Caco-2 (cell line): ENCODE data around the gene C1QTNF12. TPM values are rescaled to one million over a fixed set of nuclear protein-coding genes. Genes with fewer than 3 reads are reported as not detected.

ENCODE experiments used
- BruUV-seq: library from RNA; stranded (reverse); fragments of 400-500 nt; replicated peaks from 2 replicates; lab custom pipeline; 2021; lab: Mats Ljungman, UMichigan
- CTCF ChIA-PET: fragments of 300-600 bp; sonication (Branson Sonifier 250); formaldehyde crosslinking; loops from one replicate; lab custom pipeline; 2022; ENCODE audit warnings: antibody characterized with exemption; lab: Charles Lee
- POLR2A ChIA-PET: fragments of 300-600 bp; sonication (Branson Sonifier 250); formaldehyde crosslinking; loops from one replicate; lab custom pipeline; 2022; ENCODE audit warnings: antibody characterized with exemption; lab: Charles Lee
- DNase-seq, 2 experiments: peaks; one replicate each; pipeline versions ENCODE4 v3.0.0 to v3.0.0-alpha.2; 2020 to 2022
- H3K27me3 ChIP-seq: replicated peaks from 2 replicates; pipeline ENCODE4 v1.6.0; 2011; ENCODE audit warnings: low read length; ENCODE audit not compliant: control insufficient read depth, insufficient read depth
- H3K36me3 ChIP-seq: 2 replicates; pipeline ENCODE4 v1.5.1; 2011; ENCODE audit warnings: low read length; ENCODE audit not compliant: control insufficient read depth, insufficient read depth
- H3K4me1 ChIP-seq: fragments of 250-450 bp; sonication (Bioruptor Pico); 2 replicates; pipeline ENCODE4 v1.5.1; 2020; ENCODE audit warnings: mild to moderate bottlenecking
- H3K4me3 ChIP-seq: 2 replicates; pipeline ENCODE4 v1.5.1; 2011; ENCODE audit warnings: low read depth, mild to moderate bottlenecking, control low read depth, low read length
- H3K9me3 ChIP-seq: fragments of 250-450 bp; sonication (Bioruptor Pico); 2 replicates; pipeline ENCODE4 v1.5.1; 2020; ENCODE audit warnings: mild to moderate bottlenecking, moderate library complexity
- H3K27ac Mint-ChIP-seq: one replicate; pipeline ENCODE4 v1.8.0; 2022; ENCODE audit warnings: mixed read lengths; ENCODE audit not compliant: unreplicated experiment
- H3K27me3 Mint-ChIP-seq: one replicate; pipeline ENCODE4 v1.8.0; 2022; ENCODE audit warnings: mixed read lengths; ENCODE audit not compliant: insufficient read depth, unreplicated experiment
- H3K36me3 Mint-ChIP-seq: one replicate; pipeline ENCODE4 v1.8.0; 2022; ENCODE audit warnings: mild to moderate bottlenecking, mixed read lengths; ENCODE audit not compliant: insufficient read depth, unreplicated experiment
- H3K4me1 Mint-ChIP-seq: one replicate; pipeline ENCODE4 v1.8.0; 2022; ENCODE audit warnings: low read depth, mixed read lengths; ENCODE audit not compliant: unreplicated experiment
- H3K4me3 Mint-ChIP-seq: one replicate; pipeline ENCODE4 v1.8.0; 2022; ENCODE audit warnings: mild to moderate bottlenecking, moderate library complexity, mixed read lengths; ENCODE audit not compliant: unreplicated experiment
- H3K9me3 Mint-ChIP-seq: one replicate; pipeline ENCODE4 v1.8.0; 2022; ENCODE audit warnings: mixed read lengths; ENCODE audit not compliant: unreplicated experiment
- CTCF ChIP-seq, 2 experiments: fragments of 200-600 bp in 1 of 2; IDR thresholded peaks; 1 replicate in 1 of 2; 2 replicates in 1 of 2; pipeline versions ENCODE4 v1.5.1 to v1.8.0; 2011 to 2022; ENCODE audit warnings: antibody characterized with exemption in 1 of 2, control low read depth in 1 of 2, inconsistent platforms in 1 of 2, low read depth in 1 of 2, low read length in 1 of 2, mild to moderate bottlenecking in 1 of 2, moderate library complexity in 1 of 2; ENCODE audit not compliant: insufficient read depth in 1 of 2, severe bottlenecking in 1 of 2, unreplicated experiment in 1 of 2
- intact Hi-C: fragments of 100-400 bp; cut with micrococcal nuclease; formaldehyde crosslinking; loops from one replicate; pipeline ENCODE4 v1.10.0; 2022; ENCODE audit not compliant: unreplicated experiment
- total RNA-seq: library from RNA; stranded (reverse); gene quantifications from 2 replicates; pipeline ENCODE4 v1.2.3, GENCODE V29; 2022

Gene C1QTNF12
- total RNA-seq, 1 experiment from 2014 or later = 3.7 TPM

DNA sequence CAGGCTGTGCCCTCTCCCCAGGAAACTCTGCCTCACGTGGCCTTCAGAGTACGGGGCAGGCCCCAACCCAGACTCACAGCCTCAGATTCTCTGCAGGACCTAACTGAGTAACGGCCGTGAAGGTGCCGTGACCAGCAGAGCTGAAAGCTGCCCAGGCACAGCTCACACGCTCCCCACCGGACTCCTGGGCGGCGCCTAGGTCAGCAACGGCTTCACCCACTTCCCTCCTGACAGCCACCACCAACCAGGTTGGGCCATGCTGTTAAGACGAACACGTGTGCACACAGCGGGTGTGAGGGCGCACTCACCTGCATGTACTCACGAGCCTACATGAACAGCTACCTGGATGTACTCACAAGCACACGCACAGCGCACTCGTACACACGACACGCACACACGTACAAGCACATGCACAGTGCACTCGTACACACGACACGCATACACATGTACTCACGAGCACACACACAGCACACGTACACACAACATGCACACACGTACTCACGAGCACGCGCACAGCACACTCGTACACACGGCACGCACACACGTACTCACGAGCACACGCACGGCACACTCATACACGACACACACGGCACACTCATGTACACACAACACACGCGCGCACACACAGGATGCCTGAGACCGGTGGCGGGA lies 23.8 kb downstream of the C1QTNF12 start:
- intact Hi-C loops = no loop called here
- Mint-ChIP-seq H3K36me3 (peaks cover 46% of the 10 kb centered on the region), H3K27ac (no peak overlapping the region), H3K4me1 (no peaks in the 10 kb centered on the region), H3K27me3 (no peaks in the 10 kb centered on the region), H3K4me3 (no peak overlapping the region), H3K9me3 (no peaks in the 10 kb centered on the region)
- no peak for DNase-seq
- peaks cover 1% of the 10 kb centered on the region; the same call in 1 of the 2 replicates for H3K36me3 ChIP-seq
- H3K4me1 ChIP-seq = no peaks in the 10 kb centered on the region
- no peak for TF ChIP-seq CTCF (IDR thresholded peaks at IDR 0.05; ENCODE audit: insufficient read depth in 1 of 2, low read depth in 1 of 2, low read length in 1 of 2, severe bottlenecking in 1 of 2, unreplicated experiment in 1 of 2)
- no TSS peak for BruUV-seq
- H3K27me3 ChIP-seq = no peaks in the 10 kb centered on the region
- H3K4me3 ChIP-seq = no peak overlapping the region
- CTCF ChIA-PET = no interaction called here
- POLR2A ChIA-PET = no interaction called here
- no peaks in the 10 kb centered on the region for H3K9me3 ChIP-seq

DNA sequence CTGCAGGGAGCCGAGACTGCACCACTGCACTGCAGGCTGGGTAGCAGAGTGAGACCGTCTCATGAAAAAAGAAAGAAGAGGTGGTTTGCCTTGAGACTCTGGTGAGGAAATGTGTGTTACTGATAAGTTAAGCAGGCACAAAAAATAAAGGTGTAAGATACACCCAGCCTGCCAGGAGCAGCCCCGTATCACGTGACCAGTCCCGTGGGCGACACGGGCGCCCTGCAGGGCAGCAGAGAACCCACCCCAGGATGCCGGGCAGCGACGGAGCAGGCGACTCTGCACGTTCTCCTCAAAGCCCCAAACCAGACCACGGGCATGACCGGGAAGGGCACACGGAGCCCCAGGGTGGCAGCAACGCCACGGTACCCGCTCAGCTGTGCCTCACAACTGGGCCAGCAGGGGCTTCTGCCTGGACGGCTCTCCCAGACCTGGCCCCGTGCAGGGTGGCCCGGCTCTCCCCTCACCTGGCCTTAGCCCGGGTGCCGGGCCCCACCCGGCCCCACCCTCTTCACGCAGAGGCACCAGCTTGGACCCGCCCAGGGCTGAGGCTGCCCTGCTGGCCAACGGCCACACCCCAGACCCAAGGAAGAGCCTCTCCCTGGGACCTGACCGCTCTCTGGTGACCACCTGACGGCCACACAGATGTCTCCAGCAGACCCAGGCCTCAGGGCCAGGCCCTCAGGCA lies 24.5 kb downstream of the C1QTNF12 start:
- H3K27me3 Mint-ChIP-seq = no peaks in the 10 kb centered on the region
- no peak overlapping the region for H3K4me3 ChIP-seq
- peaks cover 45% of the 10 kb centered on the region for H3K36me3 Mint-ChIP-seq
- H3K27me3 ChIP-seq = no peaks in the 10 kb centered on the region
- no peak overlapping the region for H3K27ac Mint-ChIP-seq
- no peaks in the 10 kb centered on the region for H3K4me1 ChIP-seq
- no TSS peak for BruUV-seq
- no peaks in the 10 kb centered on the region for H3K9me3 Mint-ChIP-seq
- no peak for DNase-seq
- TF ChIP-seq CTCF (IDR thresholded peaks at IDR 0.05; ENCODE audit: insufficient read depth in 1 of 2, low read depth in 1 of 2, low read length in 1 of 2, severe bottlenecking in 1 of 2, unreplicated experiment in 1 of 2) = no peak
- H3K4me3 Mint-ChIP-seq = no peak overlapping the region
- ChIA-PET CTCF (no interaction called here), POLR2A (interaction anchor here (0.5 kb wide), 1 partner anchor 327 kb away, joined by 7 read pairs; no protein-coding TSS in a partner anchor)
- no peaks in the 10 kb centered on the region for H3K9me3 ChIP-seq
- peaks cover 1% of the 10 kb centered on the region; the same call in 1 of the 2 replicates for H3K36me3 ChIP-seq
- intact Hi-C loops = no loop called here
- H3K4me1 Mint-ChIP-seq = no peaks in the 10 kb centered on the region

GRCh38 chr1:1220197-1220596 lies 26.3 kb downstream of the C1QTNF12 start:
- H3K4me1 ChIP-seq = no peaks in the 10 kb centered on the region
- H3K9me3 ChIP-seq = no peaks in the 10 kb centered on the region
- intact Hi-C loops = no loop called here
- no peak for TF ChIP-seq CTCF (IDR thresholded peaks at IDR 0.05; ENCODE audit: insufficient read depth in 1 of 2, low read depth in 1 of 2, low read length in 1 of 2, severe bottlenecking in 1 of 2, unreplicated experiment in 1 of 2)
- ChIA-PET POLR2A (no interaction called here), CTCF (no interaction called here)
- no peak overlapping the region for H3K4me3 ChIP-seq
- no peaks in the 10 kb centered on the region for H3K27me3 ChIP-seq
- H3K9me3 Mint-ChIP-seq = no peaks in the 10 kb centered on the region
- no peaks in the 10 kb centered on the region for H3K27me3 Mint-ChIP-seq
- BruUV-seq = no TSS peak
- peaks cover 1% of the 10 kb centered on the region; the same call in 1 of the 2 replicates for H3K36me3 ChIP-seq
- peaks cover 42% of the 10 kb centered on the region for H3K36me3 Mint-ChIP-seq
- H3K27ac Mint-ChIP-seq = no peak overlapping the region
- no peak for DNase-seq
- H3K4me3 Mint-ChIP-seq = no peak overlapping the region
- no peaks in the 10 kb centered on the region for H3K4me1 Mint-ChIP-seq
